CD4-positive, CD25-positive, alpha-beta regulatory T cell (primary cell): ENCODE data around the gene ANAPC10. TPM values are rescaled to one million over a fixed set of nuclear protein-coding genes. Genes with fewer than 3 reads are reported as not detected.

Experiments used
- ATAC-seq, 2 donors: fragments of 150-1000 bp; cut with Tn5 transposase; one replicate each; pipeline ENCODE4 v1.10.0; 2021; ENCODE audit warnings: low read depth in 2 of 2, moderate number of reproducible peaks in 2 of 2, moderate library complexity in 1 of 2
- DNase-seq, 3 donors: peaks; one replicate each; pipeline versions ENCODE4 v3.0.0 to v3.0.0-alpha.2; 2012 to 2022; ENCODE audit warnings: mixed read lengths in 1 of 3
- H3K27ac ChIP-seq: one replicate; pipeline ENCODE4 v1.7.0; 2013; ENCODE audit warnings: mild to moderate bottlenecking, low read length; ENCODE audit not compliant: insufficient read depth, poor library complexity, severe bottlenecking
- H3K27me3 ChIP-seq: one replicate; pipeline ENCODE4 v1.7.0; 2013; ENCODE audit warnings: low read length; ENCODE audit not compliant: control insufficient read depth, insufficient read depth
- H3K36me3 ChIP-seq: one replicate; pipeline ENCODE4 v1.7.0; 2013; ENCODE audit warnings: mild to moderate bottlenecking, low read length, moderate library complexity; ENCODE audit not compliant: control insufficient read depth, insufficient read depth
- H3K4me1 ChIP-seq: 2 replicates; pipeline ENCODE4 v1.7.0; 2013; ENCODE audit warnings: mild to moderate bottlenecking, low read length; ENCODE audit not compliant: insufficient read depth, control insufficient read depth, poor library complexity, severe bottlenecking
- H3K4me3 ChIP-seq: one replicate; pipeline ENCODE4 v1.7.0; 2013; ENCODE audit warnings: low read depth, mild to moderate bottlenecking, low read length, moderate library complexity
- H3K9me3 ChIP-seq, 2 experiments: 1 replicate in 1 of 2; 2 replicates in 1 of 2; pipeline ENCODE4 v1.7.0; 2013; ENCODE audit warnings: low read length in 2 of 2, mild to moderate bottlenecking in 1 of 2, moderate library complexity in 1 of 2; ENCODE audit not compliant: control insufficient read depth in 2 of 2
- H3K27ac Mint-ChIP-seq, 3 donors: one replicate each; pipeline ENCODE4 v1.8.0; 2020 to 2022; ENCODE audit warnings: mild to moderate bottlenecking in 3 of 3, mixed read lengths in 3 of 3, moderate library complexity in 2 of 3
- H3K27me3 Mint-ChIP-seq: one replicate; pipeline ENCODE4 v1.8.0; 2022; ENCODE audit warnings: mild to moderate bottlenecking, mixed read lengths
- H3K36me3 Mint-ChIP-seq: one replicate; pipeline ENCODE4 v1.8.0; 2020; ENCODE audit warnings: mixed read lengths
- H3K4me1 Mint-ChIP-seq, 4 donors: one replicate each; pipeline ENCODE4 v1.8.0; 2020 to 2022; ENCODE audit warnings: mixed read lengths in 4 of 4, mild to moderate bottlenecking in 1 of 4
- H3K4me3 Mint-ChIP-seq, 4 donors: one replicate each; pipeline ENCODE4 v1.8.0; 2020 to 2022; ENCODE audit warnings: mild to moderate bottlenecking in 4 of 4, mixed read lengths in 4 of 4, moderate library complexity in 3 of 4
- H3K9me3 Mint-ChIP-seq, 7 donors: one replicate each; pipeline ENCODE4 v1.8.0; 2020 to 2022; ENCODE audit warnings: mixed read lengths in 7 of 7, mild to moderate bottlenecking in 3 of 7, moderate library complexity in 2 of 7
- polyA plus RNA-seq, 4 donors: library from polyadenylated mRNA; unstranded; fragments of 300-500 nt; fragmentation: Illumina TruSeq; gene quantifications; one replicate each; pipeline ENCODE4 v1.2.3, GENCODE V29; 2021
- total RNA-seq: library from RNA; stranded (reverse); gene quantifications from one replicate; pipeline ENCODE4 v1.2.3, GENCODE V29; 2022

ANAPC10 gene
- total and polyA plus RNA-seq, 5 donors from 2014 or later: 30.6 to 56.9 (median 40.3) TPM

- no peaks in the 10 kb centered on the region for H3K27me3 ChIP-seq
- H3K36me3 ChIP-seq: peaks cover 45% of the 10 kb centered on the region
- DNase-seq (no peak), ATAC-seq (no peak)
- Mint-ChIP-seq H3K27ac (no peak overlapping the region), H3K9me3 (no peaks in the 10 kb centered on the region), H3K36me3 (peaks cover 52% of the 10 kb centered on the region), H3K4me3 (peak overlapping the region in 1 of 4 donors; percentile 62), H3K4me1 (peaks cover 33 to 66% (median 57%) of the 10 kb centered on the region in 4 donors), H3K27me3 (no peaks in the 10 kb centered on the region)
- H3K4me1 ChIP-seq: peaks cover 13% of the 10 kb centered on the region
- H3K4me3 ChIP-seq: no peak overlapping the region
- peaks cover 0 to 3% of the 10 kb centered on the region in 2 experiments for H3K9me3 ChIP-seq
- H3K27ac ChIP-seq: no peak overlapping the region
Measured at GRCh38 chr4:145093638-145094037, 4.4 kb downstream of the ANAPC10 start.

- DNase-seq (no peak), ATAC-seq (no peak)
- peaks cover 0 to 3% of the 10 kb centered on the region in 2 experiments for H3K9me3 ChIP-seq
- H3K4me1 ChIP-seq: no peaks in the 10 kb centered on the region
- Mint-ChIP-seq H3K27me3 (no peaks in the 10 kb centered on the region), H3K36me3 (peaks cover 66% of the 10 kb centered on the region), H3K4me3 (no peak overlapping the region), H3K27ac (no peak overlapping the region), H3K9me3 (peaks cover 0 to 1% (median 0%) of the 10 kb centered on the region in 7 donors), H3K4me1 (peaks cover 35 to 75% (median 58%) of the 10 kb centered on the region in 4 donors)
- H3K4me3 ChIP-seq: no peak overlapping the region
- H3K27ac ChIP-seq: no peak overlapping the region
- H3K27me3 ChIP-seq: no peaks in the 10 kb centered on the region
- H3K36me3 ChIP-seq: peaks cover 58% of the 10 kb centered on the region
Measured at GRCh38 chr4:145090380-145090779, 7.6 kb downstream of the ANAPC10 start.

DNA sequence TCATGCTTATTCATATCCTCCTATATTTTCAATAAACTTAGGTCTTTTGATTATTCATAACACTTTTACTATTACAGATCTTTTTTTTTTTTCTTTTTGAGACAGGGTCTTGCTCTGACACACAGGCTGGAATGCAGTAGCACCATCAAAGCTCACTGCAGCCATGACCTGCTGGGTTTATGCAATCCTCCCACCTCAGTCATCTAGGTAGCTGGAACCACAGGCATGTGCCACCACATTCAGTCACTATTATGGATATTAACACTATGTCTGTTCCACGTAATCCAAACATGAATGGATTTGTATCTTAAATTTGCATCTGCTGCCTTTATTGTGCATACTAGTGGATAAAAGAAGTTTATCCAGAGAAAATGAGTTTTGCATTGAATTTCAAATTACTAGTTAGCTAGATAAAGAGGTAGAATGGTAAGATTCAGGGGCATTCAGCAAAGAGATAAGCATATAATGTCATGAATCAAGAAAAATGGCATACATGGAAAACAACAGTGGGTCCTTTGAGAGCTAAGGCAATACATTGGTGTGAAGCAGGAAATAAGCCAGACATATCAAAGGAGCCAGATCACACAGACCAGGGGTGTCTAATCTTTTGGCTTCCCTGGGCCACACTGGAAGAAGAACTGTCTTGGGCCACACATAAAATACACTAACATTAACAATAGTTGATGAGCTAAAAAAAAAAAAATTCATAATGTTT is 13.9 kb downstream of the ANAPC10 start:
- H3K4me3 Mint-ChIP-seq: no peak overlapping the region
- Histone ChIP-seq H3K27ac (no peak overlapping the region), H3K4me1 (no peaks in the 10 kb centered on the region), H3K9me3 (no peaks in the 10 kb centered on the region), H3K27me3 (no peaks in the 10 kb centered on the region), H3K4me3 (no peak overlapping the region), H3K36me3 (peaks cover 36% of the 10 kb centered on the region)
- H3K36me3 Mint-ChIP-seq: peaks cover 32% of the 10 kb centered on the region
- H3K4me1 Mint-ChIP-seq: peaks cover 18 to 38% (median 27%) of the 10 kb centered on the region in 4 donors
- ATAC-seq (no peak), DNase-seq (no peak)
- peaks cover 0 to 1% (median 0%) of the 10 kb centered on the region in 7 donors for H3K9me3 Mint-ChIP-seq
- H3K27ac Mint-ChIP-seq: no peak overlapping the region
- no peaks in the 10 kb centered on the region for H3K27me3 Mint-ChIP-seq

- no peaks in the 10 kb centered on the region for H3K4me1 ChIP-seq
- no peak overlapping the region for H3K27ac Mint-ChIP-seq
- peaks cover 0 to 1% (median 0%) of the 10 kb centered on the region in 7 donors for H3K9me3 Mint-ChIP-seq
- no peaks in the 10 kb centered on the region for H3K27me3 Mint-ChIP-seq
- no peak overlapping the region for H3K4me3 ChIP-seq
- no peak for DNase-seq
- H3K36me3 Mint-ChIP-seq: peaks cover 37% of the 10 kb centered on the region
- no peak for ATAC-seq
- peaks cover 25% of the 10 kb centered on the region for H3K36me3 ChIP-seq
- H3K4me1 Mint-ChIP-seq: peaks cover 16 to 38% (median 18%) of the 10 kb centered on the region in 4 donors
- H3K27me3 ChIP-seq: no peaks in the 10 kb centered on the region
- H3K9me3 ChIP-seq: no peaks in the 10 kb centered on the region
- H3K4me3 Mint-ChIP-seq: no peak overlapping the region
- H3K27ac ChIP-seq: no peak overlapping the region
Measured at GRCh38 chr4:145081756-145082155, 16.2 kb downstream of the ANAPC10 start.

- no peak overlapping the region for H3K4me3 Mint-ChIP-seq
- H3K4me1 Mint-ChIP-seq: peaks cover 8 to 37% (median 21%) of the 10 kb centered on the region in 4 donors
- peaks cover 19% of the 10 kb centered on the region for H3K36me3 ChIP-seq
- ATAC-seq: no peak
- H3K36me3 Mint-ChIP-seq: peaks cover 37% of the 10 kb centered on the region
- DNase-seq: no peak
- H3K27ac ChIP-seq: no peak overlapping the region
- H3K27me3 Mint-ChIP-seq: no peaks in the 10 kb centered on the region
- H3K9me3 ChIP-seq: no peaks in the 10 kb centered on the region
- H3K4me3 ChIP-seq: no peak overlapping the region
- H3K27ac Mint-ChIP-seq: peak overlapping the region in 1 of 3 donors; percentile 42
- H3K9me3 Mint-ChIP-seq: peaks cover 0 to 1% (median 0%) of the 10 kb centered on the region in 7 donors
- H3K4me1 ChIP-seq: no peaks in the 10 kb centered on the region
- no peaks in the 10 kb centered on the region for H3K27me3 ChIP-seq
Measured at GRCh38 chr4:145076469-145076855, 21.5 kb downstream of the ANAPC10 start.

DNA sequence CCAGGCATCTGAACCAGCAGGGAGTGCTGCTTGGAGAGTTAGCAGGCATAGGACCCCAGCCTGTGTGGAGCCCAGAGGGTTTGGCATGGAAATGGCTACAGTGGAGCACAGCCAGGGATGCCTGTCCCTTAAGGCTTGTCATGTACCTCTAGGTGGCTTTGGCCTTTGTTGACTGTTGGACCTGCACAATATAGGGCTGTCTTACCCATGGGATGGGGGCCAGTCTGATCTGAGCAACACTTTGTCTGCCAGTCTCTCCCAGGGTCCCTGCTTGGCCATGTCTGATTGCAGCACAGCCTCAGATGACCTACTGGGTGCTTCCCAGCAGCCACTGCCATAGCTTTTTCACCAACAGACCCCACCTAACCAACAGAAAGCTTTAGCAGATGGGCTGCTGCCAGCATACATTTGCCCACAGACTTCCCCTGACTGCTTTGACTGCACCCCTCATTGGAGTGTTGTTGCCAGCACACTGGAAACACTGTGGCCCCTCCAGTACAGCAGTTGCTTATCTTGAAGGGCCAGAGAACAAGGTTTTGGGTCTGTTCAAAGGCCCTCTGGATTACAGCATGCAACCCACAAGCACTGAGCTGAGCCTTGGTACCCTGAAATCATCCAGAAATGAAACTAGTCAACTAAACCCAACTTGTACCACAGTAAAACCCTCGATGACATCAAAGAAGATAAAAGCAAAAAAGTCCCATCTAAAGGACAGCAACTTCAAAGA is 22.1 kb downstream of the ANAPC10 start:
- H3K27me3 ChIP-seq: no peaks in the 10 kb centered on the region
- H3K4me1 Mint-ChIP-seq: peaks cover 9 to 37% (median 21%) of the 10 kb centered on the region in 4 donors
- H3K4me3 Mint-ChIP-seq: no peak overlapping the region
- peaks cover 0 to 1% (median 0%) of the 10 kb centered on the region in 7 donors for H3K9me3 Mint-ChIP-seq
- ATAC-seq: no peak
- peaks cover 17% of the 10 kb centered on the region for H3K36me3 ChIP-seq
- H3K27ac Mint-ChIP-seq: no peak overlapping the region
- no peak overlapping the region for H3K27ac ChIP-seq
- H3K4me1 ChIP-seq: no peaks in the 10 kb centered on the region
- no peak for DNase-seq
- H3K27me3 Mint-ChIP-seq: no peaks in the 10 kb centered on the region
- H3K36me3 Mint-ChIP-seq: peaks cover 37% of the 10 kb centered on the region
- no peak overlapping the region for H3K4me3 ChIP-seq
- no peaks in the 10 kb centered on the region for H3K9me3 ChIP-seq

DNA sequence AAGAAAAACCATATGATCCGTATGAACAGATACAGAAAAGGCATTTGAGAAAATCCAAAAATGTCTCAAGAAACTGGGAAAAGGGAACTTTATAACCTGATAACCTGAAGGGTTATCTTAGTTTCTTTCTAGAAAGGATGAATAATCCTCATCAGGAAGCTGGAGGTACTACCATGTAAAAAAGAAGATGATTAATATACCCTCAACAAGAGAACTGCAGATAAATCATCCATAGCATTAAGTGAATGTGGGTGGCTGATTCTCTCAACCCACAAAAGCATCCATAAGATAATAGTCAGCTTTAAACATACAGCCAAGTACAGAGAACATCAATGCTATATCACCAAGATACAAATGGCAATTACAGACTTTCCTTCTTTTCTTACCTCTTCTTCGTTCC is 26.4 kb downstream of the ANAPC10 start:
- Mint-ChIP-seq H3K9me3 (no peaks in the 10 kb centered on the region), H3K27ac (no peak overlapping the region), H3K4me3 (no peak overlapping the region), H3K4me1 (peaks cover 9 to 29% (median 16%) of the 10 kb centered on the region in 4 donors), H3K27me3 (no peaks in the 10 kb centered on the region), H3K36me3 (peaks cover 9% of the 10 kb centered on the region)
- Histone ChIP-seq H3K27ac (no peak overlapping the region), H3K4me3 (no peak overlapping the region), H3K36me3 (peaks cover 7% of the 10 kb centered on the region), H3K27me3 (no peaks in the 10 kb centered on the region), H3K4me1 (no peaks in the 10 kb centered on the region), H3K9me3 (no peaks in the 10 kb centered on the region)
- DNase-seq (no peak), ATAC-seq (no peak)
